Natural killer cell treated with Interleukin-12 subunit alpha and Interleukin-12 subunit beta and Interleukin-15 and Interleukin-18, amount 100 ng/mL, for 72 hours (primary cell): ENCODE data around the gene TIGD4. TPM values are rescaled to one million over a fixed set of nuclear protein-coding genes. Genes with fewer than 3 reads are reported as not detected.
"Not testable (repeated sequence)": the region's sequence is repeated elsewhere in the genome, so short reads cannot be mapped to it uniquely, and the experiment has no call there.

Experiments
- ATAC-seq, 2 donors: fragments of 150-1000 bp; cut with Tn5 transposase in 1 of 2; sonication (Bioruptor Pico), chemical (Tn5 transposase) in 1 of 2; 2 replicates each; pipeline ENCODE4 v1.10.0; 2021
- DNase-seq: peaks from one replicate; pipeline ENCODE4 v3.0.0; 2022; ENCODE audit warnings: low spot score
- H3K27ac Mint-ChIP-seq, 2 donors: 1 replicate in 1 of 2; 2 replicates in 1 of 2; pipeline ENCODE4 v1.8.0; 2022; ENCODE audit warnings: mixed read lengths in 2 of 2, mild to moderate bottlenecking in 1 of 2, moderate library complexity in 1 of 2
- H3K27me3 Mint-ChIP-seq, 2 donors: 1 replicate in 1 of 2; 2 replicates in 1 of 2; pipeline ENCODE4 v1.8.0; 2022; ENCODE audit warnings: mixed read lengths in 2 of 2
- H3K36me3 Mint-ChIP-seq: one replicate; pipeline ENCODE4 v1.8.0; 2022; ENCODE audit warnings: mixed read lengths
- H3K4me1 Mint-ChIP-seq, 2 donors: 1 replicate in 1 of 2; 2 replicates in 1 of 2; pipeline ENCODE4 v1.8.0; 2022; ENCODE audit warnings: low read depth in 2 of 2, mixed read lengths in 2 of 2, mild to moderate bottlenecking in 1 of 2
- H3K4me3 Mint-ChIP-seq: one replicate; pipeline ENCODE4 v1.8.0; 2022; ENCODE audit warnings: mixed read lengths
- H3K9me3 Mint-ChIP-seq: 2 replicates; pipeline ENCODE4 v1.8.0; 2022; ENCODE audit warnings: mixed read lengths
- total RNA-seq, 2 donors: library from RNA; stranded (reverse); gene quantifications; one replicate each; pipeline ENCODE4 v1.2.3, GENCODE V29; 2022

Gene TIGD4
- total RNA-seq, 2 donors from 2014 or later, result 0.36 to 0.45 TPM

GRCh38 chr4:152773339-152773738, 6.2 kb downstream of the TIGD4 start:
- Mint-ChIP-seq H3K36me3 (no peaks in the 10 kb centered on the region), H3K4me3 (no peak overlapping the region), H3K9me3 (no peaks in the 10 kb centered on the region), H3K27me3 (peaks cover 10 to 13% of the 10 kb centered on the region in 2 donors), H3K27ac (no peak overlapping the region), H3K4me1 (peaks cover 3 to 7% of the 10 kb centered on the region in 2 donors)
- DNase-seq, result no peak
- no peak for ATAC-seq

- no peaks in the 10 kb centered on the region for H3K9me3 Mint-ChIP-seq
- no peak overlapping the region for H3K27ac Mint-ChIP-seq
- peaks cover 6% of the 10 kb centered on the region in 2 donors for H3K27me3 Mint-ChIP-seq
- H3K4me1 Mint-ChIP-seq, result no peaks in the 10 kb centered on the region
- DNase-seq (no peak), ATAC-seq (peak in 1 of 2 donors; percentile 68)
- no peak overlapping the region for H3K4me3 Mint-ChIP-seq
- H3K36me3 Mint-ChIP-seq, result no peaks in the 10 kb centered on the region
Measured at GRCh38 chr4:152771741-152772533, 7.6 kb downstream of the TIGD4 start.

- not testable (repeated sequence) for H3K27ac Mint-ChIP-seq, DNase-seq, ATAC-seq, H3K4me3 Mint-ChIP-seq, H3K27me3 Mint-ChIP-seq, H3K4me1 Mint-ChIP-seq, H3K36me3 Mint-ChIP-seq, H3K9me3 Mint-ChIP-seq
Measured at GRCh38 chr4:152765069-152765737, 14.3 kb downstream of the TIGD4 start.

- H3K4me1 Mint-ChIP-seq, result no peaks in the 10 kb centered on the region
- ATAC-seq (no peak), DNase-seq (no peak)
- no peaks in the 10 kb centered on the region for H3K9me3 Mint-ChIP-seq
- H3K27ac Mint-ChIP-seq, result no peak overlapping the region
- peaks cover 4 to 7% of the 10 kb centered on the region in 2 donors for H3K27me3 Mint-ChIP-seq
- no peaks in the 10 kb centered on the region for H3K36me3 Mint-ChIP-seq
- no peak overlapping the region for H3K4me3 Mint-ChIP-seq
Measured at GRCh38 chr4:152763796-152764195, 15.7 kb downstream of the TIGD4 start.

- no peaks in the 10 kb centered on the region for H3K36me3 Mint-ChIP-seq
- H3K27ac Mint-ChIP-seq, result no peak overlapping the region
- H3K9me3 Mint-ChIP-seq, result no peaks in the 10 kb centered on the region
- H3K4me3 Mint-ChIP-seq, result no peak overlapping the region
- DNase-seq, result no peak
- peaks cover 0 to 5% of the 10 kb centered on the region in 2 donors for H3K27me3 Mint-ChIP-seq
- H3K4me1 Mint-ChIP-seq, result no peaks in the 10 kb centered on the region
- ATAC-seq, result no peak
Measured at GRCh38 chr4:152748619-152749018, 30.9 kb downstream of the TIGD4 start.

DNA sequence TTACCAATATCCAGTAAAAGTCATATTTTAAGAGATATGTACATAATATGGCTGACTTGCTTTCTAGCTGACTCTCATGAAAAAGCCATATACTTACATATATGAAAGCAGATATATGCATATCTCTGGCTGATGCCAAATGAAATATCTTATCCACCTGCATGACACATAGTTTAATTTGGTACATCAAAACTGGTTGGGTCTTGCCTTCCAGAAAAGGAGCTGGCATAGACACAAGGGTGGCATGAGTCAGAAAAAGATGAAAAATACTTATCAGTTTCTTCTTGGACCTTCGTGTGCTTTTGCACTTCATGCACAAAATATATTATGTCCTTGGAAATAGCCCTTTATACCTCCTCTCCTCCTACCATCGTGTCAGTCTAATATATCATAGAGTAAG, 32.1 kb downstream of the TIGD4 start:
- H3K27ac Mint-ChIP-seq, result no peak overlapping the region
- H3K36me3 Mint-ChIP-seq, result no peaks in the 10 kb centered on the region
- ATAC-seq (no peak), DNase-seq (no peak)
- peaks cover 0 to 4% of the 10 kb centered on the region in 2 donors for H3K27me3 Mint-ChIP-seq
- H3K4me1 Mint-ChIP-seq, result no peaks in the 10 kb centered on the region
- H3K4me3 Mint-ChIP-seq, result no peak overlapping the region
- H3K9me3 Mint-ChIP-seq, result no peaks in the 10 kb centered on the region

DNA sequence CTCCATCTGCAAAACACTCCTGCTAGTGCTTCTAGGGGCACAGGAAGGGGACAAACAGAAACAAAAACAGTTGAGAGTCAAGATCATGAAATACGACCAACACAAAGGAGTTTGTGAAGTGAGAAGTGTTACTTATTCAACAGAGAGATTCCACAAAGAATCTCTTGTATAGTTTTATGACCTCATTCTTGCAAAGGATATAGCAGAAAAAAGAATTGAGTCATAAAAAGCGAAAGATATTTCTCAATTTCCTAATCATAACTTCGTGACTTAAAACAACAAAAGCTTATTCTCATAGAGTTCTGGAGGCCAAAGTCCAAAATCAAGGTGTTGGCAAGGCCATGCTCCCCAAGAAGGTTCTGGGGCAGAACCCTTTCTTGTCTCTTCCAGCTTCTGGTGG, 40.7 kb downstream of the TIGD4 start:
- peaks cover 6 to 7% of the 10 kb centered on the region in 2 donors for H3K27me3 Mint-ChIP-seq
- H3K36me3 Mint-ChIP-seq, result no peaks in the 10 kb centered on the region
- DNase-seq, result no peak
- no peak overlapping the region for H3K4me3 Mint-ChIP-seq
- peaks cover 0 to 4% of the 10 kb centered on the region in 2 donors for H3K4me1 Mint-ChIP-seq
- ATAC-seq, result peak in 1 of 2 donors; percentile 31
- H3K9me3 Mint-ChIP-seq, result no peaks in the 10 kb centered on the region
- no peak overlapping the region for H3K27ac Mint-ChIP-seq

GRCh38 chr4:152735906-152736305, 43.6 kb downstream of the TIGD4 start:
- DNase-seq, result no peak
- H3K4me3 Mint-ChIP-seq, result no peak overlapping the region
- H3K27me3 Mint-ChIP-seq, result peaks cover 6 to 7% of the 10 kb centered on the region in 2 donors
- H3K27ac Mint-ChIP-seq, result no peak overlapping the region
- H3K36me3 Mint-ChIP-seq, result no peaks in the 10 kb centered on the region
- H3K9me3 Mint-ChIP-seq, result no peaks in the 10 kb centered on the region
- ATAC-seq, result no peak
- H3K4me1 Mint-ChIP-seq, result peaks cover 0 to 4% of the 10 kb centered on the region in 2 donors

DNA sequence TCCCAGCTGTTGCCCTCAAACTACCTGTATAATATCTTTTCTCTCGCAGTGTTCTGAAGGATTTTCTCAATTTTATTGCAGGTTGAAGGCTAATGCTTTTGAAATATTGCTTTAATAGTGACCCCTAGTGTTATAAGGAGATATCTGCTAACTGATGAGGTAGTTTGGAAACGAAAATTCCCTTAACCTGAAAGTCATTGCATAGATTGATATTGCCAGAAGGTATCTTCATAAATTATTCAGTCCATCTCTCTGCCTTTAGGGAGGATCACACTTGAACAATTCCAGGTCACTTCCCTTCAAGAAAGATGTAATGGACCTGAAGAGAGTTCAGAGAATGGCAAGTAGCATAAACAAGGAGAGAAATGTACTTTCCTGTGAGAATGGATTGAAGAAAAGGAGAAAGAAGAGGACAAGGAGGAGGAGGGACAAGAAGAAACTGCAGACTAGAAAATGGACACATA, 44.1 kb downstream of the TIGD4 start:
- Mint-ChIP-seq H3K27me3 (peaks cover 6 to 7% of the 10 kb centered on the region in 2 donors), H3K9me3 (no peaks in the 10 kb centered on the region), H3K27ac (no peak overlapping the region), H3K4me3 (no peak overlapping the region), H3K4me1 (peaks cover 0 to 4% of the 10 kb centered on the region in 2 donors), H3K36me3 (no peaks in the 10 kb centered on the region)
- DNase-seq (no peak), ATAC-seq (no peak)

DNA sequence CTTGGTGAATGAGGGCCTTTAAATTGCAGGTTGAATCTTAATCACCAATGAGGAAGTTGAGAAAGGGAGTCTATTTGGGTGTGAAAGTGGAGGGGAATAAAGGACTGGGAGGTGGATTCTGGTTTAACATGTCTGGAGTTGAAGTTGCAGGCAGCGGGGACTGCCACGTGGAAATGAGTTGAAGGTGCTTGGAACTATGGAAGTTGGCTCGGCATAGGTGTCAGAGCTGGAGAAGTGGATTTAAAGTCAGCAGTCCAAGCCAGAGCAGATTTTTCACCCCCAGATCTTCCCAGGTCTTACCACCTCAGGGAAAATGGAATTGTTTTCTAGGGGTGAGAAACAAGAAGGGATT, 44.9 kb downstream of the TIGD4 start:
- no peaks in the 10 kb centered on the region for H3K36me3 Mint-ChIP-seq
- H3K9me3 Mint-ChIP-seq, result no peaks in the 10 kb centered on the region
- peaks cover 0 to 4% of the 10 kb centered on the region in 2 donors for H3K4me1 Mint-ChIP-seq
- ATAC-seq (no peak), DNase-seq (no peak)
- H3K4me3 Mint-ChIP-seq, result no peak overlapping the region
- no peak overlapping the region for H3K27ac Mint-ChIP-seq
- H3K27me3 Mint-ChIP-seq, result peaks cover 6 to 7% of the 10 kb centered on the region in 2 donors

DNA sequence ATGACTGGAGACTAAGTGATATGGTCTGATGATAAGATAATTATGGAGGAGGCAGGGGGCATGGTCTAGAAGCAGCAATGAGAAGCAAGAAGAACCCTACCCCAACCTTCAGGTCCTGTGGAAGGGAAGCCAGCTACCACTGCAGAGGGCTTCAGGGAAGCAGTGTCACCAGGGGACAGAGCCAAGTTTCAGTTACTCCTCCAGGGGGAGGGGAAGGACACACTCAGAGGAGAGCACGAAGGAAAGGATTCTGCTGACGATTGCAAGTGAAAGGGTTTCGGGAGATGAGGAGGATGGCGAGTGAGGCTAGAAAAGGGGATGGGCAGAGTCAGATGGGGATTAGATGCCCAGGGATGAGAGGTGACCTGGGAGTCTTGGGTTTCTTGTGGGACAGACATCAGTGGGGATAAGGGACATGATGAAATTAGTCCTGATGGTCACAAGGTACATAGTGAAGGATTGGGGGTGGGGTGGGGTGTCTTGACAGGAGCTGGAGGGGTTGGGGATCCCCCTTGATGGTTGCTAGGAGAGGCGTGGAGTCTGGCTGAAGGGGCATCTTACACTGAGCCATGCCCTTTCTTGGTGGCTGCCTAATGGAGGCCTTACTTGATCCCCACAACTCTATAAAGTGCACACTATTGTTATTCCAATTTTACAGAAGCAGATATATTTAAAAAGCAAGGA, 45.4 kb downstream of the TIGD4 start:
- DNase-seq, result no peak
- Mint-ChIP-seq H3K36me3 (no peaks in the 10 kb centered on the region), H3K27ac (no peak overlapping the region)

GRCh38 chr4:152731997-152732396, 47.5 kb downstream of the TIGD4 start:
- peaks cover 13 to 14% of the 10 kb centered on the region in 2 donors for H3K27me3 Mint-ChIP-seq
- H3K4me3 Mint-ChIP-seq, result no peak overlapping the region
- ATAC-seq, result no peak
- no peak overlapping the region for H3K27ac Mint-ChIP-seq
- no peaks in the 10 kb centered on the region for H3K9me3 Mint-ChIP-seq
- peaks cover 0 to 4% of the 10 kb centered on the region in 2 donors for H3K4me1 Mint-ChIP-seq
- no peak for DNase-seq
- H3K36me3 Mint-ChIP-seq, result no peaks in the 10 kb centered on the region

More for the DNA sequence above, 45.4 kb downstream of the TIGD4 start:
- Mint-ChIP-seq H3K4me1 (peaks cover 0 to 4% of the 10 kb centered on the region in 2 donors), H3K9me3 (no peaks in the 10 kb centered on the region), H3K27me3 (peaks cover 6 to 7% of the 10 kb centered on the region in 2 donors), H3K4me3 (no peak overlapping the region)
- no peak for ATAC-seq

GRCh38 chr4:152729466-152729865, 50.1 kb downstream of the TIGD4 start:
- Mint-ChIP-seq H3K27ac (no peak overlapping the region), H3K4me3 (no peak overlapping the region), H3K9me3 (no peaks in the 10 kb centered on the region), H3K36me3 (no peaks in the 10 kb centered on the region), H3K4me1 (no peaks in the 10 kb centered on the region), H3K27me3 (peaks cover 6 to 8% of the 10 kb centered on the region in 2 donors)
- ATAC-seq (no peak), DNase-seq (no peak)

GRCh38 chr4:152728343-152728742, 51.2 kb downstream of the TIGD4 start:
- Mint-ChIP-seq H3K4me3 (no peak overlapping the region), H3K36me3 (no peaks in the 10 kb centered on the region), H3K4me1 (no peaks in the 10 kb centered on the region), H3K27me3 (peaks cover 6 to 10% of the 10 kb centered on the region in 2 donors), H3K9me3 (no peaks in the 10 kb centered on the region), H3K27ac (no peak overlapping the region)
- DNase-seq (no peak), ATAC-seq (no peak)
